GM23338 (cell line): ENCODE data around the gene TRPV5. TPM values are rescaled to one million over a fixed set of nuclear protein-coding genes. Genes with fewer than 3 reads are reported as not detected.

Source experiments
- ATAC-seq: fragments of 200-7000 bp; cut with Tn5 transposase; 3 replicates; pipeline ENCODE4 v1.9.1; 2020
- DNase-seq: peaks from one replicate; pipeline ENCODE4 v3.0.0-alpha.2; 2015; ENCODE audit warnings: low spot score
- H2AFZ ChIP-seq: fragments of 200-600 bp; sonication (generic); 2 replicates; pipeline ENCODE4 v1.8.0; 2016; ENCODE audit warnings: antibody characterized with exemption, mild to moderate bottlenecking, moderate library complexity
- H3F3A ChIP-seq: fragments of 200-600 bp; sonication (generic); replicated peaks from 2 replicates; pipeline ENCODE4 v1.8.0; 2017; ENCODE audit warnings: antibody characterized with exemption, mixed run types, low read depth
- H3K27ac ChIP-seq: fragments of 200-600 bp; sonication (generic); 2 replicates; pipeline ENCODE4 v1.6.1; 2016; ENCODE audit warnings: low read depth
- H3K27me3 ChIP-seq: fragments of 200-600 bp; sonication (generic); 2 replicates; pipeline ENCODE4 v1.8.0; 2016; ENCODE audit warnings: mild to moderate bottlenecking, mixed run types, moderate library complexity; ENCODE audit not compliant: insufficient read depth
- H3K36me3 ChIP-seq: fragments of 200-600 bp; sonication (generic); 2 replicates; pipeline ENCODE4 v1.8.0; 2016; ENCODE audit warnings: mild to moderate bottlenecking; ENCODE audit not compliant: insufficient read depth
- H3K4me1 ChIP-seq: fragments of 200-600 bp; sonication (generic); 2 replicates; pipeline ENCODE4 v1.8.0; 2016; ENCODE audit warnings: mild to moderate bottlenecking, moderate library complexity; ENCODE audit not compliant: insufficient read depth
- H3K4me2 ChIP-seq: fragments of 200-600 bp; sonication (generic); 2 replicates; pipeline ENCODE4 v1.7.1; 2017; ENCODE audit warnings: mixed run types
- H3K4me3 ChIP-seq: fragments of 200-600 bp; sonication (generic); 2 replicates; pipeline ENCODE4 v1.6.1; 2016; ENCODE audit warnings: mixed run types
- H3K79me2 ChIP-seq: fragments of 200-600 bp; sonication (generic); replicated peaks from 2 replicates; pipeline ENCODE4 v1.8.0; 2017; ENCODE audit warnings: mild to moderate bottlenecking; ENCODE audit not compliant: insufficient read depth
- H3K9me2 ChIP-seq: fragments of 200-600 bp; sonication (generic); 2 replicates; pipeline ENCODE4 v1.8.0; 2017; ENCODE audit not compliant: insufficient read depth
- H4K20me1 ChIP-seq: fragments of 200-600 bp; sonication (generic); replicated peaks from 2 replicates; pipeline ENCODE4 v1.8.0; 2017; ENCODE audit warnings: mild to moderate bottlenecking; ENCODE audit not compliant: insufficient read depth
- H3K27ac Mint-ChIP-seq: 2 replicates; pipeline ENCODE4 v1.8.0; 2020; ENCODE audit warnings: inconsistent platforms, mild to moderate bottlenecking, moderate library complexity, mixed read lengths
- H3K27me3 Mint-ChIP-seq: 3 replicates; pipeline ENCODE4 v1.8.0; 2022; ENCODE audit warnings: low read depth, mild to moderate bottlenecking, moderate library complexity, mixed read lengths, inconsistent platforms; ENCODE audit not compliant: insufficient read depth, poor library complexity
- H3K36me3 Mint-ChIP-seq: 3 replicates; pipeline ENCODE4 v1.8.0; 2021; ENCODE audit warnings: low read depth, mild to moderate bottlenecking, inconsistent platforms, moderate library complexity, mixed read lengths
- H3K4me1 Mint-ChIP-seq: 3 replicates; pipeline ENCODE4 v1.8.0; 2020; ENCODE audit warnings: mild to moderate bottlenecking, inconsistent platforms, mixed read lengths
- H3K4me3 Mint-ChIP-seq: 3 replicates; pipeline ENCODE4 v1.8.0; 2021; ENCODE audit warnings: moderate library complexity, mild to moderate bottlenecking, inconsistent platforms, mixed read lengths
- H3K9me3 Mint-ChIP-seq: 3 replicates; pipeline ENCODE4 v1.8.0; 2020; ENCODE audit warnings: moderate library complexity, mild to moderate bottlenecking, inconsistent platforms, mixed read lengths
- CREB1 ChIP-seq: fragments of 250-450 bp; sonication (Bioruptor Pico); IDR thresholded peaks from 2 replicates; pipeline ENCODE4 v1.5.0; 2020; ENCODE audit warnings: low read depth, mild to moderate bottlenecking, moderate library complexity
- CTCF ChIP-seq, 2 experiments: fragments of 200-600 bp in 1 of 2; sonication (generic) in 1 of 2; conservative IDR thresholded peaks; 2 replicates each; pipeline versions ENCODE4 v1.5.1 to v1.6.1; 2016 to 2017; ENCODE audit warnings: antibody characterized with exemption in 2 of 2, low read depth in 2 of 2, mild to moderate bottlenecking in 2 of 2, moderate library complexity in 1 of 2
- EZH2 ChIP-seq: fragments of 200-600 bp; sonication (generic); IDR thresholded peaks from one replicate; pipeline ENCODE4 v1.8.0; 2017; ENCODE audit warnings: antibody characterized with exemption, mild to moderate bottlenecking, low read depth; ENCODE audit not compliant: unreplicated experiment
- JUNB ChIP-seq: IDR thresholded peaks from one replicate; pipeline ENCODE4 v1.6.1; 2016; ENCODE audit warnings: antibody characterized with exemption; ENCODE audit not compliant: unreplicated experiment
- NANOG ChIP-seq: IDR thresholded peaks from 2 replicates; pipeline ENCODE4 v1.6.1; 2016; ENCODE audit warnings: antibody characterized with exemption, borderline replicate concordance
- STAT1 ChIP-seq: IDR thresholded peaks from one replicate; pipeline ENCODE4 v1.6.1; 2016; ENCODE audit warnings: antibody characterized with exemption; ENCODE audit not compliant: unreplicated experiment
- ZNF462 ChIP-seq: fragments of 250-450 bp; sonication (Bioruptor Pico); IDR thresholded peaks from 2 replicates; pipeline ENCODE4 v1.5.0; 2020; ENCODE audit warnings: mild to moderate bottlenecking, moderate library complexity
- polyA plus RNA-seq: library from polyadenylated mRNA; unstranded; fragments of >200 nt; fragmentation: Nextera tagmentation; extraction: Ambion mirVana; gene quantifications from 2 replicates; pipeline ENCODE4 v1.2.1, GENCODE V29; 2016
- total RNA-seq: library from RNA; depleted of rRNA; stranded (reverse); fragments of >200 nt; shearing (Covaris generic); gene quantifications from 2 replicates; pipeline ENCODE4 v1.2.3, GENCODE V29; 2014

The TRPV5 gene
- total and polyA plus RNA-seq, 2 experiments from 2014 or later, result not detected

GRCh38 chr7:142867398-142868187, 66.0 kb downstream of the TRPV5 start (continued):
- no peak for TF ChIP-seq ZNF462

GRCh38 chr7:142867097-142867378, 66.5 kb downstream of the TRPV5 start:
- Histone ChIP-seq H2AFZ (no peak overlapping the region), H3K4me2 (no peak overlapping the region), H3K4me3 (no peak overlapping the region), H3K79me2 (no peaks in the 10 kb centered on the region), H3K27ac (no peak overlapping the region), H3K27me3 (no peaks in the 10 kb centered on the region), H3K36me3 (no peaks in the 10 kb centered on the region; the same call in 1 of the 2 replicates), H3K9me2 (no peaks in the 10 kb centered on the region), H3K4me1 (peaks cover 14% of the 10 kb centered on the region), H3F3A (no peaks in the 10 kb centered on the region), H4K20me1 (no peaks in the 10 kb centered on the region)
- peaks cover 8% of the 10 kb centered on the region; the same call in 2 of the 3 replicates for H3K36me3 Mint-ChIP-seq
- ATAC-seq (no peak), DNase-seq (no peak)
- no peak overlapping the region for H3K4me3 Mint-ChIP-seq
- peaks cover 27% of the 10 kb centered on the region for H3K4me1 Mint-ChIP-seq
- H3K9me3 Mint-ChIP-seq, result no peaks in the 10 kb centered on the region
- no peak overlapping the region for H3K27ac Mint-ChIP-seq
- H3K27me3 Mint-ChIP-seq, result peaks cover 13% of the 10 kb centered on the region
- no peak for TF ChIP-seq EZH2
- no peak for TF ChIP-seq STAT1
- no peak for TF ChIP-seq CREB1
- no peak for TF ChIP-seq NANOG
- no peak for TF ChIP-seq ZNF462
- TF ChIP-seq CTCF (conservative IDR thresholded peaks at IDR 0.05; ENCODE audit: low read depth in 2 of 2), result no peak
- no peak for TF ChIP-seq JUNB
